ENCODE results near the gene ACTC1.

DNA sequence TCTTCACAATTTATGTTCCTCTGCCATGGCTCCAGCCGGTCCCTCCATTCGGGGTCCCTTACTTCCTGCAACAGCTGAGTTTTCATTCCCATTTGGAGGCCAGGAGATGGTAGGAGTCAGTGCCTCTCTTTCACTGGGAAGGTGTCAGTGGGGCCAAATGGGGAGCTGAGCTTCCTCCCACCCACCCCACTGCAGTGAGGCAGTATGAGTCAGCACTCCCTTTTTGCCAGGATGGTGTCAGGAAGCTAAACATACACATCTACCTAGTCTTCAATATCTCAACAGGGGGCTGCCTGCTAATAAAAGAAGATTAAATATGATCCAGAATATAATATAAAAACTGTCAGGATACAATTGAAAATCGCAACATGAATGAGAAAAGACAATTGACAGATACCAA is 12.7 kb upstream of the ACTC1 start:
- TF ChIP-seq EZH2 (IDR thresholded peaks at IDR 0.05; ENCODE audit: borderline replicate concordance, low read depth, low read length, severe bottlenecking) (no peak), POLR2AphosphoS5 (IDR thresholded peaks at IDR 0.05; ENCODE audit: insufficient read depth, low read depth, low read length) (no peak), POLR2A (IDR thresholded peaks at IDR 0.05; ENCODE audit: low read depth, low read length) (no peak), MYC (IDR thresholded peaks at IDR 0.05; ENCODE audit: low read depth, low read length) (no peak), FOS (IDR thresholded peaks at IDR 0.05; ENCODE audit: borderline replicate concordance, insufficient read depth, low read length) (no peak)
- TF ChIP-seq, protein P1, sequence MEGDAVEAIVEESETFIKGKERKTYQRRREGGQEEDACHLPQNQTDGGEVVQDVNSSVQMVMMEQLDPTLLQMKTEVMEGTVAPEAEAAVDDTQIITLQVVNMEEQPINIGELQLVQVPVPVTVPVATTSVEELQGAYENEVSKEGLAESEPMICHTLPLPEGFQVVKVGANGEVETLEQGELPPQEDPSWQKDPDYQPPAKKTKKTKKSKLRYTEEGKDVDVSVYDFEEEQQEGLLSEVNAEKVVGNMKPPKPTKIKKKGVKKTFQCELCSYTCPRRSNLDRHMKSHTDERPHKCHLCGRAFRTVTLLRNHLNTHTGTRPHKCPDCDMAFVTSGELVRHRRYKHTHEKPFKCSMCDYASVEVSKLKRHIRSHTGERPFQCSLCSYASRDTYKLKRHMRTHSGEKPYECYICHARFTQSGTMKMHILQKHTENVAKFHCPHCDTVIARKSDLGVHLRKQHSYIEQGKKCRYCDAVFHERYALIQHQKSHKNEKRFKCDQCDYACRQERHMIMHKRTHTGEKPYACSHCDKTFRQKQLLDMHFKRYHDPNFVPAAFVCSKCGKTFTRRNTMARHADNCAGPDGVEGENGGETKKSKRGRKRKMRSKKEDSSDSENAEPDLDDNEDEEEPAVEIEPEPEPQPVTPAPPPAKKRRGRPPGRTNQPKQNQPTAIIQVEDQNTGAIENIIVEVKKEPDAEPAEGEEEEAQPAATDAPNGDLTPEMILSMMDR (IDR thresholded peaks at IDR 0.05; ENCODE audit: extremely low read depth in 1 of 2, insufficient read depth in 1 of 2, low read depth in 1 of 2, low read length in 2 of 2): no peak
- TF ChIP-seq, protein P2, sequence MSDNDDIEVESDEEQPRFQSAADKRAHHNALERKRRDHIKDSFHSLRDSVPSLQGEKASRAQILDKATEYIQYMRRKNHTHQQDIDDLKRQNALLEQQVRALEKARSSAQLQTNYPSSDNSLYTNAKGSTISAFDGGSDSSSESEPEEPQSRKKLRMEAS (IDR thresholded peaks at IDR 0.05; ENCODE audit: insufficient read depth, insufficient read length): no peak
